ENCODE data around the gene DIP2C. TPM values are rescaled to one million over a fixed set of nuclear protein-coding genes. Genes with fewer than 3 reads are reported as not detected.
"Not testable (repeated sequence)": the region's sequence is repeated elsewhere in the genome, so short reads cannot be mapped to it uniquely, and the experiment has no call there.

DIP2C gene
- polyA plus RNA-seq, 3 donors, result 4.4 to 15.1 (median 10.0) TPM

DNA sequence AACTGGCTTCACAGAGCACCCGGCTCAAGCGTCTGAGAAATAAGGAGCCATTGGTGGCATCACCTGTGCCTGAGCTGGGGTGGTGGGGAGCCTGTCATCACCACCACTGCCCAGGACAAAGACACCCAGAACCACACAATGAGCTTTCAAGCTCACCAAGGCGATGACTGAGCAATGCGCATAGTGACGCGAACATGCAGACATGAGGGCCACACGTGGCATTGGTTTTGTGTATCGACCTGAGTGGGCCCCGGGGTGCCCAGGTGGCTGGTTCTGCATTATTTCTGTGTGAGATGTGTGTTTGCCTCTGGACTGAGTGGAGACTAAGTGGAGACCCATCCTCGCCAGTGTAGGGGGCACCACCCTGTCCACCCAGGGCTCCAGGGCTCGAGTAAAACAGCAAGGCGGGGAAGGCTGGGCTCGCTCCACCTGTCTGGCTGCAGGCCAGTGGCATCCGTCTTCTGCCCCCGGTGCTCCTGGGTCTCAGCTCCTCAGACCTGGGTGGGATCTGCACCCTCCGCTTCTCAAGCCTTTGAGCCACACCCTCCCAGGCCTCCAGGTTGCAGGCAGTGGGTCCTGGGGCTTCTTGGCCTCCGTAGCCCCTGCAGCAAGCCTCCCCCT, 92.6 kb downstream of the DIP2C start:
- 94 to 98% (median 97%) methylated on average over 16 to 17 of the region's 17 CpGs for WGBS, 3 donors
- H3K27ac ChIP-seq (ENCODE audit: low read depth, low read length), result no peak overlapping the region

DNA sequence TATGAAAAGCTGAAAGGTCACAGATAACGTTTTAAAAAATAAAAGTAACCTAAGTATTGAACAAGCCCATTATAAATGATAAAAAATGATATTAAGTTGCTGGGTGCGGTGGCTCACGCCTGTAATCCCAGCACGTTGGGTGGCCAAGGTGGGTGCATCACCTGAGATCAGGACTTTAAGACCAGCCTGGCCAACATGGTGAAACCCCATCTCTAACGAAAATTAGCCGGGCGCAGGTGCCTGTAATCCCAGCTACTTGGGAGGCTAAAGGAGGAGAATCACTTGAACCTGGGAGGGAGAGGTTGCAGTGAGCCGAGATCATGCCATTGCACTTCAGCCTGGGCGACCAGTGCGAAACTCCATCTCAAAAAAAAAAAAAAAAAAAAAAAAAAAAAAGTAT, 93.3 kb downstream of the DIP2C start:
- 95% methylated on average over 10 of the region's 10 CpGs for WGBS, 3 donors
- H3K27ac ChIP-seq (ENCODE audit: low read depth, low read length), result not testable (repeated sequence)

DNA sequence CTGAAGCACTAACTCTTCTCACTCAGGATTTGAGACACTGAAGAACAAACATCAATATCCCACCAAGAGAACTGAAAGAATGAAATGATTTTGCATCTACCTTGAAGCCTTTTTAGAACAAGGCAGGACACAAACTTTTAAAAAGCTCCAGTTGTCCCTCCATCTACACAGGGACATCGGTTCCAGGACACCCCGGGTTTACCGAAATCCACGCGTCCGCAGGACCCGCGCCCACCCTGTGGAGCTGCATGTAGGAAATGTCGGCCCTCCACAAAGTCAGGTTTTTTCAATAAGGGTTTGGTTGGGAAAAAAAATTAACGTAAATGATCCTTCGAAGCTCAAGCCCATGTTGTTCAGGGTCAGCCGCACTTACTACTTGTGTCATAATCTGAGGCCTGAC, 94.0 kb downstream of the DIP2C start:
- WGBS, 3 donors, result 95 to 97% (median 95%) methylated on average over 12 of the region's 12 CpGs
- H3K27ac ChIP-seq (ENCODE audit: low read depth, low read length), result no peak overlapping the region

DNA sequence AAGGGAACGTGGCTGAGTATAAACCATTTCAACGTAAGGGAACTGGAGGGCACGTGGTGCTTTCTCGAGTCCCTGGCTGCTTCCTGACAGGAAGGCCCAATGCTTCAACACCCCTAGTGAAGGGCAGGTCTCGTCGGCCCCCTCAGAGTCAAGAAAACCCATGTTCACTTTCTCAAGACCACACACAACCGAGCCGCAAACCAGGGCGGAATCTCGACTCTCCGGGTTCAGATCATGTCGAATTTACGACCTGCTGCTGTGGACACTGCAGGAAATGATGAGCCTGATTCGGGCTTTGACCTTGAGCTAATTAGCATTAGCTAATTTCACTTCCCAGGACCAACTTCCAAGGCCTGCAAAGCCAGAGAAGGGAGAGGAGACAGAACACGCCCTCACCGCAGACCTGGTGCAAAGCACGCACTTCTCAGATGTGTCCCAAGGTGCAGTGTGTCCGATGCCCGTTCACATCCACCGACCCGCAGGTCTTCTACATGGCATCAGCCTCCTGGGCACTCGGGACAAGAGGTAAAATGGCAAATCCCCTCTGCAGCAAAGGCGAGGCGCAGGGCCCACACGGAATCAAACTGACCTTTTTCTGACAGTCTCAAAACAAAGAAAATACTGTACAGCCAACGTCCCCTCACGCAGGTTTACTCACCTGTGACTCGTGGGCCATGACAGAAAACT, 94.7 kb downstream of the DIP2C start:
- WGBS, 3 donors, result 92 to 94% (median 93%) methylated on average over 28 of the region's 28 CpGs
- no peak overlapping the region for H3K27ac ChIP-seq (ENCODE audit: low read depth, low read length)

DNA sequence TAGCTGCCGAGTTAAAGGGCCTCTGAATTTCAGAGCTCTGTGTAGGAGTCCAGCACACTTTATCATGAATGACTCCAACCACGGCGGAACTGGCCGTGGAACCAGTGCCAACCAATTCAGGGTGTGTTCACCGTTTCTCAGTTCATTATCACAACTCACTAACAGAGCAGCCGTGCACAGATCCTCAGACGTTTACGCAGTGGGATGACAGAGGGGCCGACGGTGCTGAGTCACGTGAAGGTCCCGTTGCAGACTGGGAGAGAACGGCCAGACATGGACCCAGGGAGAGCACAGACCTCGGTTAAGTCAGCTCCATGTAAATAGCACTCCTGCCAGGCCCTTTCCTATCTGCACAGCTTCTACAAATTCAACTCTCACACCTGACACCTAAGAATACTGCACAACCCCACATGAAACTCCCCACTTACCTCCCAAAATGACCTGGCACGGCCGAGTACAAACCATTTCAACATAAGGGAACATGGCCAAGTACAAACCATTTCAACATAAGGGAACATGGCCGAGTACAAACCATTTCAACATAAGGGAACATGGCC, 95.5 kb downstream of the DIP2C start:
- no peak overlapping the region for H3K27ac ChIP-seq (ENCODE audit: low read depth, low read length)
- 34 to 64% (median 64%) methylated on average over 17 of the region's 17 CpGs for WGBS, 3 donors

DNA sequence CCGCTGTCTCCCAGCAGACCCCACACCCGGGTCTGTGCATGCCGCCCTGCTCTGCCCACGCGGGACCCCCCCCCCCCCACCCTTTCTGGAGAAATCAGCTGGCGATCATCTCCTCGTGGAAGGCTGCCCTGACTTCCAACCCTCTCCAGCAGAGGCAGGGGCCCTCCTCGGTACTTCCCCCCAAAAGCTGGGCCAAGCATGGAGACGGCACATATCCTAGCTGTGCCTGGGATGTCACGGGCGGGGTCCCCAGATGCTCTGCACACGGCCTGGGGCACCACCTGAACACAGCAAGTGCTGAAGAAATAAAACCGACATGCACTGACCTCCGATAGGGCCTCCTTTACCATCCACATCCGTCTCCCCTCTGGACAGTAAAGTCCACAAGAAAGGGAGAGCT, 96.0 kb downstream of the DIP2C start:
- 80 to 87% (median 80%) methylated on average over 13 to 15 of the region's 15 CpGs for WGBS, 3 donors
- no peak overlapping the region for H3K27ac ChIP-seq (ENCODE audit: low read depth, low read length)

DNA sequence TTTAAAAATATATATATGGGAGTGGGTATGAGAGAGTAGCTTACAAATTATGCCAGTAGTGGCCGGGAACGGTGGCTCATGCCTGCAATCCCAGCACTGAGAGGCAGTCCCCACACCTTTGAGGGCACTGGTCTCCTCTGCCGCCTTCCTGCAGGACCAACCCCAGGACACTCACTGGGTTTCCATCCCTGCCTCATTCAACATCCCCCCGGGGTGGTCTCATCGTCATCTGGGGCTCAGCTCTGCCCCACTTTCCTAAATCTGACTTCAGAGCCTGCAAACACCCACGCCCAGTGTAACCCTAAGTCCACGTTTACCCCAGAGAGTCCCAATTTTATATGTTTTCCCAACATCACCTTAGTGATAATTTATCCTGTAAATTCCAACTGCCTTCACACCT, 96.5 kb downstream of the DIP2C start:
- 84 to 93% (median 89%) methylated on average over 7 of the region's 7 CpGs for WGBS, 3 donors
- no peak overlapping the region for H3K27ac ChIP-seq (ENCODE audit: low read depth, low read length)

DNA sequence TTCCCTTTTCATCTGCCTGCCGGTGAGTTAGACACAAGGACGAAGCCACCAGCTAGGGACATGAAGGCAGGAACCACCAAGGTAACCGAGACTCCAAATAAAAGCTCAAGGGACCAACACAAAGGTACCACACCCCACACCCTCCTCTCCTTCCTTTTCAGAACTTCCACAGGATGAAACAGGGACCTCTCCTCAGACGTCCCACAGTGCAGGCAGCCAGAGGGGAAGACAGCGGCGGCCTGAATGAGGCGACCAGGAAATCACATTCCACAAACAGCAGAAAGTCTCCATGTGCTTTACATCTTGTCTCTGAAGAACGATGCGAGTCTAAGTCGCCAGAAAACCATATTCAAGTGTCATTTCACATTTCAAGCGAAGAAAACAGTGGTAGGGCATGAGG, 97.8 kb downstream of the DIP2C start:
- 62 to 87% (median 65%) methylated on average over 11 of the region's 11 CpGs for WGBS, 3 donors
- no peak overlapping the region for H3K27ac ChIP-seq (ENCODE audit: low read depth, low read length)

DNA sequence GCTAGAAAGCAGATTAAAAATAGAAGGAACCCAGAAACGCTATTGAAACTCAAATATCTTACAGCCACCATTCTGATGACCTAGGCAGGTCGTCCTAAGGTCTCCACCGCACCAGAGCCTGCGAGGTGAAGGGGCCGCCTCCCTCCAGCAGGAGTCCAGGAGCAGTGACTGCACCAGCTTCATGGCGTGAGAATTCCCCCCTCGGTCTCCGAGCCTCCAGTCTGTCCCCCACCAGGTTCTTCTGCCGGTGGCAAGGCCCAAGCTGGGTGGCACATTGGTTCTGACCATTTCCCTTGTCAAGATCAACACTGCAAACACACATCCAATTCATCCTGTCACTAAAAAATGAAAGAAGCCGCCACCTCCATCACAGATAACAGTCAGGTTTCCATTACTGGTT, 98.7 kb downstream of the DIP2C start:
- H3K27ac ChIP-seq (ENCODE audit: low read depth, low read length), result no peak overlapping the region
- WGBS, 3 donors, result 91 to 95% (median 95%) methylated on average over 10 of the region's 10 CpGs

DNA sequence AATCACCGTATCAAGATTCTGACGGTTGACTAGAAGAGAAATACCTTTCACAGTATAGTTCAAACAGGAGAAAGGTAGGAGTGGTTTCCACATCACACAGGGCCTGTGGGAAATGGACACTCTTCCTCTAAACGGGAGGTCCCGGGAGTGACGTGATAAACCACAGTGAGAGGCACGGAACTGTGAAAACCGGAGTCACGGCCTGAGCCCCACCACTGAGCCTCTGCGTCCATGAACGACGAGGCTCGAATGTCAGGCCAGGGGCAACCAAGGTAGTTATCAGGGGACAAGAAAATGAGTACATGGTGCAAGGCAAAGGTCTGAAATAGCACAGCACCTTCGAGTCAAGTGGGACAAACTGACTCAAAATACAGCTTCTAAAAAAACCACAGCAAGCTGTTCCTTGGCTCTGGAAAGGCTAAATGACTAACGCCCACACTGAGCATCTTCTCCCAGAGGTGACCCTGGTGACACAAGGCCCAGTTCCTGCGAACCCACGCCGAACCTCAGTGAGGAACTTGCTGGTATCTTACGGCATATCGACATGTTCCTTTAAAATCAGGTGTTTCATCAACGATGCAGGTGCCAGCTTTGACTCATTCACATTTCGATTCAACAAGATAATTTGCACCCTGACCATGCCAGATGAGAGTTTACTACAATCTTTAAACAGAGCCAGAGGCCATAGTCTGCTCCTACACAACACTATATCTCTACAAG, 99.3 kb downstream of the DIP2C start:
- 84 to 86% (median 85%) methylated on average over 21 of the region's 21 CpGs for WGBS, 3 donors
- H3K27ac ChIP-seq (ENCODE audit: low read depth, low read length), result no peak overlapping the region

DNA sequence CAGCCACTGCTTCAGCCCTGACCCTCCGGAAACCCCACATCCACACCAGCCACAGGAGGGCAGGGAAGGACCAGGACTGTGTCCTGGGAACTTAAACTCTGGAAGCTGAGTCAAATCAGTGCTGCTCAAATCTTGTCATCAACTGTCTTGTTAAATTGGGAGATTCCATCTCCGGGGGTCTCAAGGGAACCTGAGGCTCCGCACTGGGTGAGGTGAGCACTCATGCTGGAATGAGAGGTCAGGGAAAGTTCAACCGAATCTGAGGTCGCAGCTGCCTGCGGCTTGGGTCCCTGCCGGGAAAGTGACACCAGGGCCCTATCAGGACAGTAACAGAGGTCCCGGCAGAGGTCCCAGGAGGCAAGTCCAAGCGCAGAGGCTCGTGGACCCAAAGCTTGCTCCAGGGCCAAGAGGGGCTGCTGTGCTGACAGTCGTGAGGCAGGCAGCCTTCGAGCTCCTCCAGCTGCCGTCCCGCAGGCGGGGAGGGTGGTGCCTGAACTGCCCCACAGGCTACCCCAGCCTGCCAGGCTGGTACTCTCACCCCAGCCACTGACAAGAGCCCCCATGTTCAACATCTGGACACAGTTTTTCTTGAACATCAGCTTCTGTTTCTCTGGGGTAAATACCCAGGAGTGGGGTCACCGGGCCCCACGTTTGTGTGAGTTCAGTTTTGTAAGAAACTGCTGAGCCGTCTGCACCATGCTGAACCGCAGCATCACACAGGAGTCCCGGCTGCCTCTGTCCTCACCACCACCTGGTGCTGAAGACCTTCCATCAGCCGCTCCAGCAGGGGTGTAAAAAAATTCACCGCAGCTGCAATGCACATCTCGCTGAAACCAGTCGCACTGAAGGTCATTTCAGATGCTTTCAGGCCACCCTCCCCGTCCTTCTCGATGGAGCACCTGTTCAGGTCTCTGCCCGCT, 101.0 kb downstream of the DIP2C start:
- 72 to 75% (median 74%) methylated on average over 27 of the region's 27 CpGs for WGBS, 3 donors
- no peak overlapping the region for H3K27ac ChIP-seq (ENCODE audit: low read depth, low read length)

DNA sequence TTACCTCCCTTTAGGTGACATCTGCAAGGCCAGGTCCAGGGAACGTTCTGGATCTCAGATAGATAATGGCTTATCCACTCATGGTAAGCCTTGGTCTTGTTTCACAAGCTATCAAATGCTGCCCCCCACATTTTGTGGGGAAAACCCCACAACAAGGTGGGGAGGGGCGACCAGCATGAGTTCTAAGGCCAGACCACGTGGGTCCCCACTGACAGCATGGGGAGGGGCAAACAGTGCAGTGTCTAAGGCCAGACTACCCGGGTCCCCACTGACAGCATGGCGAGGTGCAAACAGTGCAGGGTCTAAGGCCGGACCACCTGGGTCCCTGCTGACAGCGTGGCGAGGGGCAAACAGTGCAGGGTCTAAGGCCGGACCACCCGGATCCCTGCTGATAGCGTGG, 102.8 kb downstream of the DIP2C start:
- no peak overlapping the region for H3K27ac ChIP-seq (ENCODE audit: low read depth, low read length)
- 88 to 94% (median 92%) methylated on average over 11 of the region's 11 CpGs for WGBS, 3 donors

DNA sequence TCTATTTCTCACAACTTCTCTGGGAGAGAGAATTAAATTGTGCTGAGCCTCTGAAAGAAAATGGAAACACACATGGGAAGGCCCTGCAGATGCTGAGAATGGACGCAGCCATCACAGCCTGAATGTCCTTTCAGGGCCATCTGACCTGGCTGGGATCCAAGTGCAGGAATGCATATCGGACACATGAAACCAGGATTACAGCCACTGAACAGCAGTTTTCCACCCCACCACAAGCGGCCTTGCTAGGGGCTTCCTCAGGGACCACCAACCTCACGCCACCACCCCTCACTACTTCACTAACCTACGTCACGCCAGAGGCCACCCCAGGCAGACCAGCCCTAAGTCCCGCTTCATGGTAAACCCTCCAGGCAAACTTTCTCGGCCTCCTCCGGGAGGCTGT, 103.3 kb downstream of the DIP2C start:
- 82 to 96% (median 92%) methylated on average over 9 of the region's 9 CpGs for WGBS, 3 donors
- no peak overlapping the region for H3K27ac ChIP-seq (ENCODE audit: low read depth, low read length)

DNA sequence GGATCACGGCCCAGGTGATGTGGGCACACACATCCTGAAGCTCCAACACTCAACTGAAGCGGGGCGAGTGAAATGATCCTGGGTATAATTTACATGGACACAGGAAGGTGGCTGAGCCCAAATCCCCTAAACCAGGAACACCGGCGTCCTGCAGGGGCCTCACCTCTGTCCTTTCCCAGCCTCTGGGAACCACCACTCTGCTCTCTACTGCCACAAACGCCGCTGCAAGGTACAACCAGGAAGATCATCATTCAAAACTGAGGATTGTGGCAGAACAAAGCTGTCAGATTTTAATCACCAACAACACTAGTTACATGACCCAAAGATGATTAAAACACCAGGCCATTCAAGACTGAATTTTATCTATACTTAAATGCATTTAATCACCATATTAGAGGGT, 104.0 kb downstream of the DIP2C start:
- 88 to 93% (median 90%) methylated on average over 7 of the region's 7 CpGs for WGBS, 3 donors
- no peak overlapping the region for H3K27ac ChIP-seq (ENCODE audit: low read depth, low read length)

DNA sequence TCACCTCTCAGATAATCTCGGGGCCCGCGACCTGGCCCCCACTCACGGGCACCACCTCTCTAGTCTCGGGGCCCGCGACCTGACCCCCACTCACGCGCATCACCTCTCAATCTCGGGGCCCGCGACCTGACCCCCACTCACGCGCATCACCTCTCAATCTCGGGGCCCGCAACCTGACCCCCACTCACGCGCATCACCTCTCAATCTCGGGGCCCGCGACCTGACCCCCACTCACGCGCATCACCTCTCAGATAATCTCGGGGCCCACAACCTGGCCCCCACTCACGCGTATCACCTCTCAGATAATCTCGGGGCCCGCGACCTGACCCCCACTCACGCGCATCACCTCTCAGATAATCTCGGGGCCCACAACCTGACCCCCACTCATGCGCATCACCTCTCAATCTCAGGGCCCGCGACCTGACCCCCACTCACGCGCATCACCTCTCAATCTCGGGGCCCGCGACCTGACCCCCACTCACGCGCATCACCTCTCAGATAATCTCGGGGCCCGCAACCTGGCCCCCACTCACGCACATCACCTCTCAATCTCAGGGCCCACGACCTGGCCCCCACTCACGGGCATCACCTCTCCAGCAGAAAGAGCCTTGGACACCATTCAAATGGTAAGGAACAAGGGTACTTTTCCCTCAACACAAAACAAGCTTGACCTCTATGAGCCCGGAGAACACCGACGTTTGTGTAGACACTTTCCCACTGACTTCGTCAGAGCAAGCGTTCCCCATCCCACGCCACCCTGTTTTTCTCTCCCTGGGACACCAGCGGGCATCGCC, 104.8 kb downstream of the DIP2C start:
- H3K27ac ChIP-seq (ENCODE audit: low read depth, low read length), result not testable (repeated sequence)

DNA sequence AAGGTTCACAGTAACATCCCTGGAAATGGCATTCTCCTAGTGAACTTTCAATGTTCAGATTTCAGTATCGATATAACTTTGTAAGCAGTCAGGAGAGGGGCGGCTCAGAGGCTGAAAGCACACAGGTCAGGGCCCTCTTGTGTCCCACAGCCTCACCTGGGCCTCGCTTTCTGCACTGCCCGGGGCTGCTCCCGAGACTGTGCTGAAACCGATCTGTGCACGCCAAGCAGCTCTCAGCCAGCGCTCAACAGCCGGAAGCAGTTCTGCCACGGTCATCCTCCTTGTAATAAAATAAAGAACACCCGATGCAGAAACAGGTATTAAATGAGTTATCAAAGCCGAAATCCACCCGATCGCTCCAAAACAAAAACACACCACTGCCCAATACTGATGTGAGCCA, 106.0 kb downstream of the DIP2C start:
- 92 to 94% (median 94%) methylated on average over 14 of the region's 14 CpGs for WGBS, 3 donors
- H3K27ac ChIP-seq (ENCODE audit: low read depth, low read length), result no peak overlapping the region

More for the DNA sequence above, 104.8 kb downstream of the DIP2C start:
- WGBS, 3 donors, result 93 to 97% (median 95%) methylated on average over 52 to 55 of the region's 55 CpGs

DNA sequence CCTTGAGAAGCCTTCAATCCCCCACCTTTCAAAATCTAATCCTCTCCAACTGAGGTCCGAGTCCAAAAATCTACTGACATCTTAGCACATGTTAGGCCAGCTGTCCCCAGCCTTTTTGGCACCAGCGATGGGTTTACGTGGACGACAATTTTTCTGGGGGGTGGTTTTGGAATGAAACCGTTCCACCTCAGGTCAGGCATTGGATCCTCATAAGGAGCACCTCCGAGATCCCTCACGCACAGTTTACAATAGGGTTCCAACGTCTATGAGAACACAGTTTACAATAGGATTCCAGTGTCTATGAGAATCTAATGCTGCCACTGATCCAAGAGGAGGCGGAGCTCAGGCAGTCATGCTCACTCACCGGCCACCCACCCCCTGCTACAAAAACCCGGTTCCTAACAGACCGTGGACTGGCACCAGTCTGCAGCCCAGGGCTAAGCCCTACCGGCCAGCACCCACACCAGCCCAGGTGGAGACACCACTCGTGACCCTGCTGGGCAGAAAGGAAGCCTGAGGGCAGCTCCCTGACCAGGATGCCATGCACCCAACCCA, 107.6 kb downstream of the DIP2C start:
- 89% methylated on average over 14 of the region's 14 CpGs for WGBS, 3 donors
- no peak overlapping the region for H3K27ac ChIP-seq (ENCODE audit: low read depth, low read length)

Data from adipose tissue (tissue), 3 donors.